Vagina (tissue), 2 donors: ENCODE data around the gene ARHGAP23.

Source experiments
- POLR2A ChIP-seq, 2 donors: fragments of 450-650 bp; IDR thresholded peaks; one replicate each; pipeline ENCODE4 v1.6.1; 2017; ENCODE audit warnings: antibody characterized with exemption in 2 of 2, mild to moderate bottlenecking in 2 of 2, moderate library complexity in 2 of 2
- POLR2AphosphoS5 ChIP-seq, 2 donors: sonication (generic); formaldehyde crosslinking; IDR thresholded peaks; one replicate each; pipeline ENCODE4 v1.9.0; 2017; ENCODE audit warnings: antibody characterized with exemption in 2 of 2, mild to moderate bottlenecking in 2 of 2, low read depth in 1 of 2; ENCODE audit not compliant: insufficient read depth in 1 of 2
- TF ChIP-seq, protein P1 (sequence below), 3 experiments: fragments of 450-650 bp in 2 of 3; fragments of 200-600 bp in 1 of 3; sonication (generic) in 1 of 3; IDR thresholded peaks; one replicate each; pipeline ENCODE4 v1.5.1; 2017 to 2019; ENCODE audit warnings: antibody characterized with exemption in 3 of 3, mild to moderate bottlenecking in 2 of 3, moderate library complexity in 2 of 3

DNA sequence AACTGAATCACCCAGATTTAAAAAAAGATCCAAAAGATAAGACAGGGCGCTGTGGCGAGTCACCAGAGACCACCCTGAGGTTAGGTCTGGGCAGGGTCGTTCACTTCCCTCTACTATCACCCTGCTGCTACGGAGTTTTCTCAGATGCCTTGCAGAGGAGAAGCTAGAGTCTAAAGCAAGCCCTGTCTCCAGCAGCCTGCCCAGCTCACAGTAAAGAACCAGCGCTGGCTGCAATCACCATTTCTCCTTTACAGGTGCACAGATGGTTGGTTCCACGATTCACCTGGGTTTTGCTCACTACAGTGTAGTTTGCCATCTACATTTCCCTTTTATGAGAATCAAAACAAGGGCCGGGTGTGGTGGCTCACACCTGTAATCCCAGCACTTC lies 106.2 kb downstream of the ARHGAP23 start:
- TF ChIP-seq POLR2AphosphoS5 (IDR thresholded peaks at IDR 0.05; ENCODE audit: insufficient read depth in 1 of 2, low read depth in 1 of 2) (no peak), POLR2A (IDR thresholded peaks at IDR 0.05) (no peak)
- TF ChIP-seq, protein P1, sequence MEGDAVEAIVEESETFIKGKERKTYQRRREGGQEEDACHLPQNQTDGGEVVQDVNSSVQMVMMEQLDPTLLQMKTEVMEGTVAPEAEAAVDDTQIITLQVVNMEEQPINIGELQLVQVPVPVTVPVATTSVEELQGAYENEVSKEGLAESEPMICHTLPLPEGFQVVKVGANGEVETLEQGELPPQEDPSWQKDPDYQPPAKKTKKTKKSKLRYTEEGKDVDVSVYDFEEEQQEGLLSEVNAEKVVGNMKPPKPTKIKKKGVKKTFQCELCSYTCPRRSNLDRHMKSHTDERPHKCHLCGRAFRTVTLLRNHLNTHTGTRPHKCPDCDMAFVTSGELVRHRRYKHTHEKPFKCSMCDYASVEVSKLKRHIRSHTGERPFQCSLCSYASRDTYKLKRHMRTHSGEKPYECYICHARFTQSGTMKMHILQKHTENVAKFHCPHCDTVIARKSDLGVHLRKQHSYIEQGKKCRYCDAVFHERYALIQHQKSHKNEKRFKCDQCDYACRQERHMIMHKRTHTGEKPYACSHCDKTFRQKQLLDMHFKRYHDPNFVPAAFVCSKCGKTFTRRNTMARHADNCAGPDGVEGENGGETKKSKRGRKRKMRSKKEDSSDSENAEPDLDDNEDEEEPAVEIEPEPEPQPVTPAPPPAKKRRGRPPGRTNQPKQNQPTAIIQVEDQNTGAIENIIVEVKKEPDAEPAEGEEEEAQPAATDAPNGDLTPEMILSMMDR (IDR thresholded peaks at IDR 0.05) = no peak
